Activated T-helper 2 cell treated with anti-CD3 and anti-CD28 coated beads, Interferon-gamma antibody, Interleukin-2, Interleukin-4, amounts not matched to agents 10 μg/mL and 5 μg/mL and 100 μg/mL, durations not matched to agents 14 hours and 24 hours and 36 hours (primary cell): ENCODE measurements around the gene PLXND1. TPM values are rescaled to one million over a fixed set of nuclear protein-coding genes. Genes with fewer than 3 reads are reported as not detected.

Source experiments
- DNase-seq: peaks from one replicate; pipeline ENCODE4 v3.0.0; 2021; ENCODE audit warnings: low spot score
- H3K27ac Mint-ChIP-seq: one replicate; pipeline ENCODE4 v1.8.0; 2021; ENCODE audit warnings: mixed read lengths
- H3K27me3 Mint-ChIP-seq: one replicate; pipeline ENCODE4 v1.8.0; 2021; ENCODE audit warnings: low read depth, mixed read lengths
- H3K36me3 Mint-ChIP-seq: one replicate; pipeline ENCODE4 v1.8.0; 2021; ENCODE audit warnings: low read depth, mixed read lengths
- H3K4me1 Mint-ChIP-seq: one replicate; pipeline ENCODE4 v1.8.0; 2021; ENCODE audit warnings: low read depth, mixed read lengths
- H3K4me3 Mint-ChIP-seq: one replicate; pipeline ENCODE4 v1.8.0; 2021; ENCODE audit warnings: low read depth, mild to moderate bottlenecking, moderate library complexity, mixed read lengths
- H3K9me3 Mint-ChIP-seq: one replicate; pipeline ENCODE4 v1.8.0; 2021; ENCODE audit warnings: mixed read lengths
- intact Hi-C: fragments of 100-400 bp; cut with micrococcal nuclease; formaldehyde crosslinking; loops from one replicate; pipeline ENCODE4 v1.15.1; 2023
- total RNA-seq: library from RNA; stranded (reverse); gene quantifications from 2 replicates; pipeline ENCODE4 v1.2.3, GENCODE V29; 2022

The PLXND1 gene
- total RNA-seq, 1 donor from 2014 or later = 1.3 TPM

DNA sequence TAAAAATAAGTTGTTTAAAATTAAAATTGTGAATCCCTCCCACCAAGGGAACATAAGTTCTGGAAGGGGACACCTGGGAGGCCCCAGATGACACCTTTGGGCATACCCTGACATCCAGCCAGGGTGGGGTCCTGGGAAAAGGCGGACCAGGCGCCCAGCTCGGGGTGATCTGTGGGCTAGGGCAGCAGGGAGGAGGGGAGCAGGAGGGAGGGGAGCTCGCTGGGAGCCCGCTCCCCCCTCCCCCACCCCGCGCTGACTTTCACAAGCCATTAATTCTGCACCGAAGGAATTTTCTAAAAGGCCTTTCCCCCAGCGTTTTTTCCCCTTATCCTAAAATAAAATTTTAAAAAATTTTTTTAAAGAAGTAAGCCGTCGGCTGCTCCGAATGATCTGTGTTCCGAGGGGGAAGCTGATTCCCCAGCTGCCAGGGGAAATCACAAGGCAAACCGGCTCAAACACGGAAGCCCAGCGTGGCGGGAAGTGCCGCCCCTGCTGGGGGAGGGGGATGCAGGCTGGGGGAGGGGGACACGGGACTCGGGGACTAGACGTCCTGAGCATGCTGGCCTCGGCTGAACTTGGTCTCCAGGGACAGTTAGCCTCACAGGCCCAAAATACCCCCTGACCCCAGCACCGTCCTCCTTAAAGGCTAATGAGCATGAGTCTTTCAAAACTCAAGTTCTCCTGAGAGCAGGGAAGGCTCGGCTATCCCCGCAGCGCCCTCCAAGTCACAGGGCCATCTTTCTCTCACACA is 13.9 kb downstream of the PLXND1 start:
- no peaks in the 10 kb centered on the region for H3K9me3 Mint-ChIP-seq
- no peak overlapping the region for H3K4me3 Mint-ChIP-seq
- intact Hi-C loops = no loop called here
- H3K36me3 Mint-ChIP-seq = no peaks in the 10 kb centered on the region
- H3K27me3 Mint-ChIP-seq = peaks cover 42% of the 10 kb centered on the region
- peaks cover 14% of the 10 kb centered on the region for H3K4me1 Mint-ChIP-seq
- DNase-seq = no peak
- H3K27ac Mint-ChIP-seq = no peak overlapping the region

- H3K4me1 Mint-ChIP-seq = peaks cover 14% of the 10 kb centered on the region
- DNase-seq = no peak
- H3K9me3 Mint-ChIP-seq = no peaks in the 10 kb centered on the region
- H3K27ac Mint-ChIP-seq = no peak overlapping the region
- peaks cover 42% of the 10 kb centered on the region for H3K27me3 Mint-ChIP-seq
- no peak overlapping the region for H3K4me3 Mint-ChIP-seq
- intact Hi-C loops = no loop called here
- no peaks in the 10 kb centered on the region for H3K36me3 Mint-ChIP-seq
These were observed 14.5 kb downstream of the PLXND1 start for GRCh38 chr3:129591932-129592331.

DNA sequence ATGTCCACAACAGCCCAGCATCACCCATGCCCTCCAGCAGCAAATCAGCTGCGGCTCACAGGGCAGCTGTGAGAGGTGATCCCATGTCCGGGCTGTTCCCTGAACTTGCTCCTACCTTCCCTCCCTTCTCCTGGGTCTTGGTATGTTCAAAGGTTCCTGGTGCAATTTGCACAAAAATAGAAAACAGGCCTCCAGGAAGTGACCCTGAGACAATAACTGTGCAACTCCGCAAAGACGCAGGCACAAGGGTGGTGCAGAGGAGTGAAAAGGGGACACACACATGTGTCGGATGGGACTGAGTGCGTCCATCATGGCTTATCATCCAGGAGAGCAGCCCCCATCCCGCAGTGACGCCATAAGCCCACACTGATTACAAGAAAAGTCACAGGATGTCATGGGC is 16.3 kb downstream of the PLXND1 start:
- H3K36me3 Mint-ChIP-seq = no peaks in the 10 kb centered on the region
- H3K27me3 Mint-ChIP-seq = peaks cover 29% of the 10 kb centered on the region
- H3K9me3 Mint-ChIP-seq = no peaks in the 10 kb centered on the region
- intact Hi-C loops = no loop called here
- H3K27ac Mint-ChIP-seq = no peak overlapping the region
- H3K4me1 Mint-ChIP-seq = peaks cover 14% of the 10 kb centered on the region
- DNase-seq = no peak
- no peak overlapping the region for H3K4me3 Mint-ChIP-seq

DNA sequence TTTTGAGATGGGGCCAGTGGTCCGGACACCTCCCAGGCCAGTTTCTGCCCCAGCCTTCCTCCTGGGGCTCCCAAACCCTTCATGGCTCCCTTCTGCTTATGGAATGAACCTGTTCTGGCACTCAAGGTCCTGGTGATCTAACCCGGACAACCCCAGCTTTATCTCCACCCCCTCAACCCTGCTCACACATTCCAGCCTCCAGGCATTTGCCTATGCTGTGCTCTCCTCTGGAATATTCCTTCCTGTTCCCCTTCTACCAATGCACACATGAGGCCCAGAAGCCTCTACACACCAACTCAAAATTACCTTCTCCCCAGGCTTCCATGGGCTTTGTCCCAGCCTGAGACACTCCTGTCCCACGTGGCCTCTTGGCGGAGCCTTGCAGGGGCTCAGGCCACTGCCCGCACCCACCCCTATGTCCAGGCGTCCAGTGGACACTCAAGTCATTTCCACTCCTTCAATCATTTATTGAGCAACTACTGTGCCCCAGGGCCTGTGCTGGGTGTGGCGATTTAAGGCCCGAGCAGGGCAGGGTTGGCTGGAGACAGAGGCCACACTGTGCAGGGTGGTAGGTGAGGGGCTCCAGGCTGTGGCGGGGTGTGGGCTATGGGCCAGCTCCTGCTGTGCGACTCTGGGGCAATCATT is 18.8 kb downstream of the PLXND1 start:
- no peak overlapping the region for H3K27ac Mint-ChIP-seq
- no peaks in the 10 kb centered on the region for H3K9me3 Mint-ChIP-seq
- DNase-seq = no peak
- H3K27me3 Mint-ChIP-seq = peaks cover 10% of the 10 kb centered on the region
- intact Hi-C loops = no loop called here
- no peak overlapping the region for H3K4me3 Mint-ChIP-seq
- no peaks in the 10 kb centered on the region for H3K4me1 Mint-ChIP-seq
- no peaks in the 10 kb centered on the region for H3K36me3 Mint-ChIP-seq

- no peaks in the 10 kb centered on the region for H3K36me3 Mint-ChIP-seq
- intact Hi-C loops = no loop called here
- no peak overlapping the region for H3K27ac Mint-ChIP-seq
- H3K9me3 Mint-ChIP-seq = no peaks in the 10 kb centered on the region
- no peak for DNase-seq
- H3K27me3 Mint-ChIP-seq = peaks cover 8% of the 10 kb centered on the region
- no peak overlapping the region for H3K4me3 Mint-ChIP-seq
- no peaks in the 10 kb centered on the region for H3K4me1 Mint-ChIP-seq
These were observed 19.6 kb downstream of the PLXND1 start for GRCh38 chr3:129586746-129587430.

DNA sequence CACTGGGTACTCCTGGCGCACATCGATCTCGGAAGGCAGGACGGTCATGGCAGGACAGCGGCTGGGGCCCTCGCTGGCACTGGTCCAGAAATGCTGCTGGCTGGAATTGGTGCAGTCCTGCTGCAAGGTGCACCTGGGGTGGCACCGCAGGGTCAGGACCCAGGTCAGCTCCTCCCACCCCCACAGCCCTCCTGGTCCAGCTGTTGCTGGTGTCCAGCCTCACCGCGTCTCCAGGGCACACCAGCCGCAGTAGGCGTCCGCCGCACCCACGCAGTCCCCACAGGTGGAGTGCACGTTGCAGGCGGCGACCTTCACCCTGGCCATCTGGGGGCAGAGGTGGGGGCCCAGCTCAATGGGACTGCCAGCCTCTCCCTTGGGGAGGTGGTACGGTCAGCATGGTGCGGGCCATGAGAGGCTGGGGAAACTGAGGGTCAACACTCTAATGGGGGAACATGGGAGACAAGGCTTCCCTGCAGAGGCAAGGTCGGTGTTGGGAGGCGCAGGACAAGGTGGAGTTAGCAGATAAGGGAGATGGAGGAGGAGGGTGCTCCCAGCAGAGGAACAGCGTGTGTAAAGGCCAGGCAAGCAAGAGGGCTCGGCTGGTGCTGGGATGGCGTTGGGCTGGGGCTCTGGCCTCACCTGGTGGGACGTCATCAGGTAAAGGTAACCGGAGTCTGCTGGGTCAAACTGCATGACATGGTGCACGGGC is 20.4 kb downstream of the PLXND1 start:
- H3K9me3 Mint-ChIP-seq = no peaks in the 10 kb centered on the region

DNA sequence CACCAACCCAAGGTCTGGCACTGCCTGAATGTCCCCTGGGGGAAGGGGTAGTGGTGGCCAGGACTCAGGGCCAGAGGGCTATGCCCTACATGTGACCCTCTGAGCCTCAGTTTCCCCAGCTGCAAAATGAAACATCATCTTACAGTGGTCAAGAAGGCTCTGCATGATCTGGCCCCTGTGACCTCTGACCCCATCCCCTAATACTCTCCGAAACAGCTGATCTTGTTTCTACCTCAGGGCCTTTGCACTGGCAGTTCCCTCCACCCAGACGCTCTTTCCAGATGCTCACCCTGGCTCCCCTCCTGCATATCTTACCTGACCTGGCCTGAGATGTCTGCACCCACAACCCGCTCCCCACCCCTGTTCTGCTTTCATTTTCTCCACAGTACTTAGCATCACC is 21.8 kb downstream of the PLXND1 start:
- H3K4me3 Mint-ChIP-seq = no peak overlapping the region
- intact Hi-C loops = no loop called here
- H3K27ac Mint-ChIP-seq = no peak overlapping the region

More for the DNA sequence above, 20.4 kb downstream of the PLXND1 start:
- no peaks in the 10 kb centered on the region for H3K36me3 Mint-ChIP-seq
- no peak overlapping the region for H3K4me3 Mint-ChIP-seq
- no peaks in the 10 kb centered on the region for H3K4me1 Mint-ChIP-seq
- H3K27me3 Mint-ChIP-seq = no peaks in the 10 kb centered on the region
- H3K27ac Mint-ChIP-seq = no peak overlapping the region
- intact Hi-C loops = no loop called here
- no peak for DNase-seq

DNA sequence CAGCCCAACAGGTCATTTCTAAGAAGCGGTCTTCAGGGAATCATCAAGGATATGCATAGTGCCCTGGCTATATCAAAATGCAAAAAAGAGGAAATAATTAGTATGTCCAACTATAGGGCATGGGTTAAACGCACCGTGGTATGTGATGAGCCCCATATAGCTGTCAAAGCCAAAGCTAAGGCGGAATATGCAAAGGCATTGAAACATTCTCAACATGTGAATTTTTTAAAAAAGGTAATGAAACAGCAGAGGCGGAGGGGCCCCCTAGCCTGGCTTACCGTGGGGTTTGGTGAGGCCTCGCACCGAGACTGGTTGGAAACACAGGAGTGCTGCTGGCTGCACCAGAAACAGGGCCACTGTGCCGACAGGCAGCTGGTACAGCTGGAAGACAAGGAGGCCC is 23.2 kb downstream of the PLXND1 start:
- Mint-ChIP-seq H3K9me3 (no peaks in the 10 kb centered on the region), H3K4me3 (no peak overlapping the region), H3K27me3 (no peaks in the 10 kb centered on the region), H3K4me1 (no peaks in the 10 kb centered on the region), H3K27ac (no peak overlapping the region), H3K36me3 (no peaks in the 10 kb centered on the region)
- DNase-seq = no peak
- intact Hi-C loops = no loop called here

More for the DNA sequence above, 21.8 kb downstream of the PLXND1 start:
- Mint-ChIP-seq H3K9me3 (no peaks in the 10 kb centered on the region), H3K4me1 (no peaks in the 10 kb centered on the region), H3K27me3 (no peaks in the 10 kb centered on the region), H3K36me3 (no peaks in the 10 kb centered on the region)
- no peak for DNase-seq

DNA sequence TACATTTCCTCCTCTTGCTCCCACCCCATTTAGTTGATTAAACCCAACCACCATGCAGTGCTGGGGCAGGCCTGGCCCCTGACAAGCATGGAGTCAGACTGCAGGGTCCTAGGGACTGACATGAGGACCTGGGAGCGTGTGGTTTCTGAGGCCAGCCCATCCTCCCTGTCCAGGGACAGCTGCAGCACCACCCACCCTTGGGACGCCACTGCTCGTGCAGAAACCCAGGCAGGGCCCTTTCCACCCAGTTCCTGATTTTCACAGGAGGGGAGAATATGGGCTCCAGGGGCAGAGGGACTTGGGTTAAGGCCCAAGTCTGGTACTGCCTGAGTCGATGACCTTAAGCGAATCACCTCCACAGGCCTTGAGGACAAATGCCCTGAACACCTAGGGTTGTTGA is 23.7 kb downstream of the PLXND1 start:
- Mint-ChIP-seq H3K27ac (no peak overlapping the region), H3K27me3 (no peaks in the 10 kb centered on the region), H3K4me1 (no peaks in the 10 kb centered on the region), H3K4me3 (no peak overlapping the region), H3K36me3 (no peaks in the 10 kb centered on the region), H3K9me3 (no peaks in the 10 kb centered on the region)
- intact Hi-C loops = no loop called here
- no peak for DNase-seq

DNA sequence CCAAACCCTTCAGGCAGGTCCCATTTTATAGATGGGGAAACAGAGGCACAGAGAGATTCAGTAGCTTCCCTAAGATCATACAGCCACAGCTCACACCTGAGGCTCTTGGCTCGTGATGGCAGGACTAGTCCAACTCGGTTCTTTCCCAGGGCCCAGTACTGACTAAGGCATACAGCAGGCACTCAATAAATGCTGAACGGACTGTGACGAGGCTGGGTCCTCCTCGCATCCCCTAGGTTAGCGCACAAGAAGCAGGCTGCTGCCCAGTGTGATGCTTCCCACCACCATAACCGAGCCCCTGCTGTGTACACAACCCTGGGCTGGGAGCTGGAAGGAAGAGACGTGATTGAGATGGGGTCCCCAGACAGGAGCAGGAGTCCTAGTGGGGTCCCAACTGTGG is 24.9 kb downstream of the PLXND1 start:
- H3K36me3 Mint-ChIP-seq = no peaks in the 10 kb centered on the region
- no peak overlapping the region for H3K4me3 Mint-ChIP-seq

DNA sequence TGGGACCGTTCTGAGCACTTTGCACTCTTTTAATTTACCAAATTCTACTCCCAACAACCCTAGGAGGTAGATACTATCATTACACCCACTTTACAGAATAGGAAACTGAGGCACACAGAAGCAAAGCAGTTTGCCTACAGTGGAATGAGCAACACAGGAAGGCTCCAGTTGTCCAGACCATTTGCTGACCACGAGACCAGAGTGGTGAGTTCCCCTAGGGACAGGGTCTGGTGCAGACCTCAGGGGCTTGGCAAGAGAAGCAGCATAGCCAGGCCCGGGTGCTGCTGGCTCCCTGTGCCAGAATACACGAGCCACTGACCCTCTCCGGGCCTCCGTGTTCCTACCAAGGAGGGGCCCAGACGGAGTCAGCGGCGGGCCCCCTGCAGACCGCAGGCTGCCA is 26.5 kb downstream of the PLXND1 start:
- Mint-ChIP-seq H3K27ac (no peak overlapping the region), H3K9me3 (no peaks in the 10 kb centered on the region), H3K36me3 (no peaks in the 10 kb centered on the region), H3K4me3 (no peak overlapping the region), H3K27me3 (no peaks in the 10 kb centered on the region), H3K4me1 (no peaks in the 10 kb centered on the region)
- no peak for DNase-seq
- intact Hi-C loops = no loop called here

More for the DNA sequence above, 24.9 kb downstream of the PLXND1 start:
- Mint-ChIP-seq H3K27ac (no peak overlapping the region), H3K4me1 (no peaks in the 10 kb centered on the region), H3K27me3 (no peaks in the 10 kb centered on the region), H3K9me3 (no peaks in the 10 kb centered on the region)
- DNase-seq = no peak
- intact Hi-C loops = no loop called here

DNA sequence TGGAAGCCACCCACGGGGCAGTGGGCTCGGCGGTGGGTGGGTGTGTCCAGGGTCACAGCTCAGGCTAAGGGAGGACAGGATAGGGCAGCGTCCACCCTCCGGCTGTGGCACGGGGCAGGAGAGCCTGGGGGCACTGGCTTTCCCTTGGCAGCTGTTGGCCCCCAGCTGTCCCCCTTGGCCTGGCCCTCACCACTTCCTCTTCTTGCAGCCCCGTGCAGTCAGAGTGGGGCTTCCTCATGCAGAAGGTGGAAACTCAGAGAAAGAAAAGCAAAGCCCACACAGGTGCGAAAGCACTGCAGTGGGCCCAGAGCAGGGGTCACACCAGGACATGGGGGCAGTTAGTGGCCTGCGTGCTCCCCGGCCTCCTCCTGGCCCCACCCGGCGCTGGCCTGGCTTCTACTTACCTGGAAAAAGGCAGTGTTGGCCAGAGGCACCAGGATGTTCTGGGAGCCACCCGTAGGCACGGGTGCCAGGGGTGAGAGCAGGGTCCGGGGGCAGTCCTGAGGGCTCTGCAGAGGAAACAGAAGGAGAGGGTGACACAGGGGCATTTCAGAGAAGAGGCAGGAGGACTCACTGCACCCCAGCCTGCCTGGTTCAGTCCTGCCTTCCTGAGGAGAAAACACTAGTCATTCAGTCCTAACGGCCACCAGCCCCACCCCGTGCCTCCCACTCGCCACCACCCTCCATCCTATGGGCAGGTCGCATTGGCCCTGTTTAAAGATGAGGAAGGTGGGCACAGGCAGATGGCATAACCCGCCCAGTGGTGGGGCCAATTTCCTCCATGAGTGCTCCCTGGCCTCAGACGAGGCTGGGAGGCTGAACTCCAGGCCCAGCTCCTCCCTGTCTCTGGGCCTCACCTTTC is 28.3 kb downstream of the PLXND1 start:
- intact Hi-C loops = no loop called here
- Mint-ChIP-seq H3K36me3 (no peaks in the 10 kb centered on the region), H3K27me3 (no peaks in the 10 kb centered on the region), H3K27ac (no peak overlapping the region), H3K9me3 (no peaks in the 10 kb centered on the region), H3K4me3 (no peak overlapping the region), H3K4me1 (no peaks in the 10 kb centered on the region)
- no peak for DNase-seq
